H1 (cell line): Measurements from ENCODE around the gene GHRH. TPM values are rescaled to one million over a fixed set of nuclear protein-coding genes. Genes with fewer than 3 reads are reported as not detected.

ENCODE experiments used
- CTCF ChIA-PET: fragments of 300-600 bp; sonication (Branson Sonifier 250); formaldehyde crosslinking; loops from one replicate; lab custom pipeline; 2021; ENCODE audit not compliant: partially characterized antibody; lab: Charles Lee
- POLR2A ChIA-PET: fragments of 300-600 bp; sonication (Branson Sonifier 250); formaldehyde crosslinking; loops from one replicate; lab custom pipeline; 2021; ENCODE audit warnings: inconsistent platforms; ENCODE audit not compliant: partially characterized antibody; lab: Charles Lee
- DNase-seq, 2 experiments: peaks; one replicate each; pipeline versions ENCODE4 v3.0.0 to v3.0.0-alpha.2; 2010 to 2022; ENCODE audit warnings: low spot score in 2 of 2, low read depth in 1 of 2, mixed read lengths in 1 of 2
- FAIRE-seq: peaks from 2 replicates; lab custom pipeline; 2011; peaks lifted over from hg19 to GRCh38; lab: Jason Lieb, UNC
- H2AFZ ChIP-seq: 2 replicates; pipeline ENCODE4 v1.8.1; 2012; ENCODE audit warnings: low read length, inconsistent platforms
- H2AK5ac ChIP-seq: 2 replicates; pipeline ENCODE4 v1.6.1; 2013; ENCODE audit warnings: low read depth, low read length
- H2BK120ac ChIP-seq: replicated peaks from 2 replicates; pipeline ENCODE3; 2013; ENCODE audit warnings: low read depth, low read length, inconsistent platforms
- H2BK12ac ChIP-seq: 2 replicates; pipeline ENCODE4 v1.6.1; 2013; ENCODE audit warnings: low read depth, low read length
- H2BK15ac ChIP-seq: 2 replicates; pipeline ENCODE4 v1.6.1; 2013; ENCODE audit warnings: low read length
- H2BK20ac ChIP-seq: 2 replicates; pipeline ENCODE4 v1.6.1; 2013; ENCODE audit warnings: low read length
- H2BK5ac ChIP-seq: 2 replicates; pipeline ENCODE4 v1.6.1; 2013; ENCODE audit warnings: low read depth, low read length
- H3K14ac ChIP-seq: 2 replicates; pipeline ENCODE4 v1.6.1; 2013; ENCODE audit warnings: inconsistent platforms; ENCODE audit not compliant: insufficient read length
- H3K18ac ChIP-seq: 2 replicates; pipeline ENCODE4 v1.6.1; 2013; ENCODE audit warnings: low read length; ENCODE audit errors: extremely low read depth
- H3K23ac ChIP-seq: 2 replicates; pipeline ENCODE4 v1.6.1; 2013; ENCODE audit warnings: inconsistent platforms; ENCODE audit not compliant: insufficient read length
- H3K23me2 ChIP-seq: 2 replicates; pipeline ENCODE4 v1.6.1; 2013; ENCODE audit warnings: low read depth, low read length
- H3K27ac ChIP-seq: 2 replicates; pipeline ENCODE4 v1.6.1; 2011; ENCODE audit warnings: low read depth, low read length, inconsistent platforms
- H3K27me3 ChIP-seq, 4 experiments: replicated peaks in 1 of 4; 1 replicate in 1 of 4; 2 replicates in 3 of 4; pipeline versions ENCODE4 v1.6.1 to v1.8.1; 2011 to 2013; ENCODE audit warnings: low read length in 3 of 4, mild to moderate bottlenecking in 3 of 4, inconsistent platforms in 2 of 4, mixed read lengths in 2 of 4, moderate library complexity in 1 of 4; ENCODE audit not compliant: control insufficient read depth in 3 of 4, insufficient read depth in 3 of 4; ENCODE audit errors: extremely low read depth in 1 of 4
- H3K36me3 ChIP-seq, 4 experiments: 2 replicates each; pipeline versions ENCODE4 v1.6.1 to v1.8.1; 2011 to 2013; ENCODE audit warnings: mild to moderate bottlenecking in 4 of 4, low read length in 3 of 4, moderate library complexity in 2 of 4, control low read depth in 1 of 4, inconsistent platforms in 1 of 4; ENCODE audit not compliant: insufficient read depth in 4 of 4, control insufficient read depth in 2 of 4
- H3K4ac ChIP-seq: replicated peaks from 2 replicates; pipeline ENCODE3; 2013; ENCODE audit warnings: low read length, low read depth, mixed read lengths, inconsistent platforms; ENCODE audit not compliant: insufficient read length
- H3K4me1 ChIP-seq, 4 experiments: replicated peaks in 1 of 4; 1 replicate in 1 of 4; 2 replicates in 3 of 4; pipeline versions ENCODE4 v1.6.1 to v1.8.1; 2011 to 2013; ENCODE audit warnings: low read length in 3 of 4, inconsistent platforms in 2 of 4, mixed read lengths in 1 of 4; ENCODE audit not compliant: insufficient read depth in 4 of 4, control insufficient read depth in 3 of 4
- H3K4me2 ChIP-seq, 2 experiments: 2 replicates each; pipeline versions ENCODE4 v1.6.1 to v1.8.1; 2011 to 2013; ENCODE audit warnings: low read depth in 2 of 2, low read length in 2 of 2, control low read depth in 1 of 2, inconsistent platforms in 1 of 2, mild to moderate bottlenecking in 1 of 2; ENCODE audit not compliant: insufficient read depth in 1 of 2
- H3K4me3 ChIP-seq, 4 experiments: fragments of 200-600, 300-600 bp in 1 of 4; sonication (generic), shearing (Covaris generic), sonication (Bioruptor Twin) in 1 of 4; 2 replicates each; pipeline versions ENCODE4 v1.5.1 to v1.8.1; 2011 to 2016; ENCODE audit warnings: low read length in 4 of 4, low read depth in 3 of 4, control low read depth in 2 of 4, inconsistent platforms in 2 of 4, mild to moderate bottlenecking in 2 of 4, mixed read lengths in 1 of 4, moderate library complexity in 1 of 4; ENCODE audit not compliant: insufficient read depth in 2 of 4; ENCODE audit errors: extremely low read depth in 1 of 4
- H3K56ac ChIP-seq: replicated peaks from 2 replicates; pipeline ENCODE3; 2013; ENCODE audit warnings: low read depth, mild to moderate bottlenecking, mixed read lengths, low read length, inconsistent platforms; ENCODE audit not compliant: insufficient read length
- H3K79me1 ChIP-seq: 2 replicates; pipeline ENCODE4 v1.6.1; 2013; ENCODE audit warnings: low read depth, low read length, control low read depth
- H3K79me2 ChIP-seq, 2 experiments: 2 replicates each; pipeline versions ENCODE4 v1.6.1 to v1.8.1; 2012 to 2013; ENCODE audit warnings: low read length in 2 of 2, mild to moderate bottlenecking in 2 of 2, inconsistent platforms in 1 of 2; ENCODE audit not compliant: insufficient read depth in 2 of 2, control insufficient read depth in 1 of 2
- H3K9ac ChIP-seq, 4 experiments: replicated peaks in 1 of 4; 1 replicate in 1 of 4; 2 replicates in 3 of 4; pipeline versions ENCODE4 v1.6.1 to v1.8.1; 2011 to 2013; ENCODE audit warnings: low read depth in 3 of 4, low read length in 3 of 4, control low read depth in 2 of 4, mild to moderate bottlenecking in 2 of 4, moderate library complexity in 2 of 4, inconsistent platforms in 1 of 4; ENCODE audit errors: extremely low read depth in 1 of 4
- H3K9me3 ChIP-seq, 2 experiments: 2 replicates each; pipeline versions ENCODE4 v1.6.1 to v1.8.1; 2012 to 2013; ENCODE audit warnings: mild to moderate bottlenecking in 2 of 2, moderate library complexity in 2 of 2, control low read depth in 1 of 2, inconsistent platforms in 1 of 2, low read depth in 1 of 2, low read length in 1 of 2, mixed read lengths in 1 of 2; ENCODE audit not compliant: insufficient read depth in 2 of 2
- H4K20me1 ChIP-seq, 2 experiments: replicated peaks in 1 of 2; 2 replicates each; pipeline versions ENCODE3 to v1.8.1; 2011 to 2013; ENCODE audit warnings: inconsistent platforms in 2 of 2, low read length in 2 of 2, mild to moderate bottlenecking in 1 of 2; ENCODE audit not compliant: insufficient read depth in 2 of 2, control insufficient read depth in 1 of 2
- H4K5ac ChIP-seq: 2 replicates; pipeline ENCODE4 v1.6.1; 2013; ENCODE audit warnings: low read length, low read depth, mixed read lengths, inconsistent platforms; ENCODE audit not compliant: insufficient read length
- H4K8ac ChIP-seq: 2 replicates; pipeline ENCODE4 v1.8.0; 2013; ENCODE audit warnings: mild to moderate bottlenecking, moderate library complexity, low read length, inconsistent platforms; ENCODE audit not compliant: insufficient read depth; ENCODE audit errors: extremely low read depth
- H4K91ac ChIP-seq: replicated peaks from 2 replicates; pipeline ENCODE3; 2013; ENCODE audit warnings: low read length, mixed read lengths, inconsistent platforms; ENCODE audit not compliant: insufficient read length
- BRCA1 ChIP-seq: IDR thresholded peaks from 2 replicates; pipeline ENCODE4 v1.6.1; 2012; ENCODE audit warnings: low read depth, low read length, improper control_type of control experiment
- CREB1 ChIP-seq: IDR thresholded peaks from 2 replicates; pipeline ENCODE4 v1.6.1; 2012; ENCODE audit warnings: inconsistent platforms
- SP1 ChIP-seq: IDR thresholded peaks from 2 replicates; pipeline ENCODE4 v1.6.1; 2011; ENCODE audit warnings: low read depth, low read length
- TCF12 ChIP-seq: IDR thresholded peaks from 2 replicates; pipeline ENCODE4 v1.6.1; 2011; ENCODE audit warnings: low read depth, mild to moderate bottlenecking, low read length
- ZNF274 ChIP-seq: IDR thresholded peaks from 2 replicates; pipeline ENCODE4 v1.7.0; 2012; ENCODE audit warnings: low read length, borderline replicate concordance; ENCODE audit errors: extremely low read depth
- whole genome bisulfite sequencing, 2 experiments: shearing (Covaris generic) in 1 of 2; methylation state at CpG; one replicate each; pipeline versions ENCODE4 v1.1.6 to v1.1.7; 2013 to 2015; ENCODE audit warnings: low lambda C conversion rate in 2 of 2, mixed read lengths in 2 of 2, inconsistent platforms in 1 of 2, low coverage in 1 of 2, missing lambda C conversion rate in 1 of 2; ENCODE audit not compliant: insufficient replicate concordance in 2 of 2, insufficient coverage in 1 of 2, insufficient read length in 1 of 2; ENCODE audit errors: extremely low coverage in 1 of 2, missing lambda C conversion rate in 1 of 2; 5-methylcytosine and 5-hydroxymethylcytosine counted together
- polyA plus RNA-seq, 7 experiments: library from polyadenylated mRNA; depleted of rRNA in 3 of 7; stranded (reverse) in 5 of 7; unstranded in 2 of 7; fragments of >200 nt in 5 of 7; fragments of 200-250 nt in 2 of 7; gene quantifications; 1 replicate in 5 of 7; 2 replicates in 1 of 7; 4 replicates in 1 of 7; pipeline versions ENCODE4 v1.2.1 to v1.2.3, GENCODE V29; 2011 to 2013; ENCODE audit warnings: missing spikeins in 2 of 7, mixed read lengths in 2 of 7
- total RNA-seq: library from RNA; stranded (reverse); fragmentation: NEBNext Ultra II Directional; extraction: Animal tissue kit (Norgen Biotek cat#: 25700); gene quantifications from 2 replicates; pipeline ENCODE4 v1.2.1, GENCODE V29; 2021
- TF ChIP-seq, protein P1 (sequence below): IDR thresholded peaks from 2 replicates; pipeline ENCODE4 v1.6.1; 2012; ENCODE audit warnings: inconsistent platforms

GHRH gene
- total and polyA plus RNA-seq, 2 of the 8 experiments (the other 6 are each of a cell fraction or from before 2014, with no cell fraction given) = not detected

GRCh38 chr20:37257530-37257929, 4.1 kb downstream of the GHRH start:
- POLR2A ChIA-PET = interaction anchor here (2.4 kb wide), 1 partner anchor 10 kb away, joined by 8 read pairs; no protein-coding TSS in a partner anchor
- DNase-seq (no peak), FAIRE-seq (no peak)
- Histone ChIP-seq H3K4ac (no peak overlapping the region), H3K4me3 (no peak overlapping the region), H3K18ac (peak overlapping the region; percentile 19; the same call in 1 of the 2 replicates), H3K79me2 (no peaks in the 10 kb centered on the region), H4K91ac (no peak overlapping the region), H3K27ac (no peak overlapping the region), H2BK120ac (peak overlapping the region; percentile 50), H4K5ac (no peak overlapping the region), H3K79me1 (no peaks in the 10 kb centered on the region), H4K20me1 (no peaks in the 10 kb centered on the region), H3K56ac (no peak overlapping the region), H2AFZ (no peak overlapping the region), H3K4me2 (no peak overlapping the region), H3K23ac (no peak overlapping the region), H2BK15ac (no peak overlapping the region), H3K9ac (no peak overlapping the region), H3K9me3 (peaks cover 0 to 5% of the 10 kb centered on the region in 2 experiments; a peak in 2 of 4 replicates), H3K36me3 (no peaks in the 10 kb centered on the region), H2BK5ac (0 out of 2 replicates have a peak overlapping the region, but pooled peaks have one; percentile 81), H2BK20ac (no peak overlapping the region), H3K27me3 (no peaks in the 10 kb centered on the region), H4K8ac (no peak overlapping the region), H2AK5ac (peak overlapping the region; percentile 76; the same call in 1 of the 2 replicates), H3K23me2 (no peaks in the 10 kb centered on the region), H3K4me1 (peaks cover 0 to 15% (median 6%) of the 10 kb centered on the region in 4 experiments; a peak in 6 of 7 replicates), H2BK12ac (no peak overlapping the region), H3K14ac (no peak overlapping the region)
- CTCF ChIA-PET = interaction anchor here (0.7 to 1.9 kb wide), 2 partner anchors 12 to 450 kb away, joined by 3 to 5 read pairs; no protein-coding TSS in a partner anchor
- 91% methylated on average over 2 of the region's 2 CpGs; no CpG with 5 or more reads in 1 of the 2 experiments for WGBS, 2 experiments
- TF ChIP-seq SP1 (no peak), CREB1 (no peak), TCF12 (no peak), BRCA1 (no peak), ZNF274 (no peak)
- TF ChIP-seq, protein P1, sequence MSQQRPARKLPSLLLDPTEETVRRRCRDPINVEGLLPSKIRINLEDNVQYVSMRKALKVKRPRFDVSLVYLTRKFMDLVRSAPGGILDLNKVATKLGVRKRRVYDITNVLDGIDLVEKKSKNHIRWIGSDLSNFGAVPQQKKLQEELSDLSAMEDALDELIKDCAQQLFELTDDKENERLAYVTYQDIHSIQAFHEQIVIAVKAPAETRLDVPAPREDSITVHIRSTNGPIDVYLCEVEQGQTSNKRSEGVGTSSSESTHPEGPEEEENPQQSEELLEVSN = no peak
